Left lobe of liver (tissue), 2 donors: Measurements from ENCODE around the gene CECR2. TPM values are rescaled to one million over a fixed set of nuclear protein-coding genes. Genes with fewer than 3 reads are reported as not detected.
A peak's percentile ranks its signal among the peaks of the same experiment; 100 is the strongest.
"Not testable (repeated sequence)": the region's sequence is repeated elsewhere in the genome, so short reads cannot be mapped to it uniquely, and the experiment has no call there.

Experiments
- ATAC-seq: fragments of 200-7000 bp; cut with Tn5 transposase; one replicate; pipeline ENCODE4 v1.9.1; 2020; ENCODE audit warnings: mild to moderate bottlenecking, moderate library complexity
- DNase-seq: peaks from one replicate; pipeline ENCODE4 v3.0.0-alpha.2; 2020; ENCODE audit warnings: low spot score
- total RNA-seq: library from RNA; stranded (reverse); gene quantifications from one replicate; pipeline ENCODE4 v1.2.1, GENCODE V29; 2021
- donor health status: DM: no; HTN: no; CAD: no; lungs with moderate emphysema.
- donor health status: DM: no; HTN: yes; CAD: no.

The CECR2 gene
- total RNA-seq, 1 donor from 2014 or later = 12.0 TPM

- ATAC-seq = no peak
- no peak for DNase-seq
Observed at GRCh38 chr22:17400305-17400704, 31.0 kb downstream of the CECR2 start.

- no peak for ATAC-seq
- DNase-seq = no peak
Observed at GRCh38 chr22:17401728-17402127, 32.5 kb downstream of the CECR2 start.

DNA sequence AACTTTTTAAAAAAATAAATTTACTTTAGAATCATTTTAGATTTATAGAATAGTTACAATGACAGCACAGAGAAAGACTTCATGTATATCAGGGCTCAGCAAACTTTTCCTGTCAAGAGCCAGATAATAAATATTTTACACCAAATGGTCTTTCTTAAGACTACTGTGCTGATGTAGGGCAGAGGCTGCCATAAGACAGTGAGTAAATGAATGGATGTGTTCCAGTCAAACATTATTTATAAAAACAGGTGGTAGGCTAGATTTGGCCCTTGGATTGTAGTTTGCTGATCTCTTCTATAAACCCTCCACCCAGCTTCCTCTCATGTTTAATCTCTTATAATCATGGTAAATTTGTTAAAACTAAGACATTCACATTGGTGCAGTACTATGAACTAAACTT lies 33.0 kb downstream of the CECR2 start:
- no peak for DNase-seq
- ATAC-seq = no peak

GRCh38 chr22:17403906-17404305 lies 34.6 kb downstream of the CECR2 start:
- ATAC-seq (peak; percentile 42), DNase-seq (no peak)

GRCh38 chr22:17407643-17408042 lies 38.4 kb downstream of the CECR2 start:
- peak; percentile 90 for ATAC-seq
- DNase-seq = peak; percentile 59

DNA sequence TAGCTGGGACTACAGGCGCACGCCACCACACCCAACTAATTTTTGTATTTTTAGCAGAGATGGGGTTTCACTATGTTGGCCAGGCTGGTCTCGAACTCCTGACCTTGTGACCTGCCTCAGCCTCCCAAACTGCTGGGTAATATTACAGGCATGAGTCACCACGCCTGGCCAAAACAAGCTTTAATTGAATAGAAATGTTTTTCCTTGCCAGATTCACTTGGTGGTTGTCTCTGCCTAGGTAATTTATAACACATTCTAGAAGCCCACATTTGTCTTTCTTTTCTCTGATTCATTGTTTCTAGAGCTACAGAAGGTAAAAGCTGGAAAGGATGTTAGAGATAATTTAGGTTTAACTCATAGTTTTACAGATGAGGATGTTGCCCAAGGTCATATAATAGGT lies 41.3 kb downstream of the CECR2 start:
- ATAC-seq = no peak
- no peak for DNase-seq

- DNase-seq = no peak
- no peak for ATAC-seq
Observed at GRCh38 chr22:17411213-17411612, 42.0 kb downstream of the CECR2 start.

GRCh38 chr22:17412232-17412631 lies 43.0 kb downstream of the CECR2 start:
- DNase-seq (peak; percentile 53), ATAC-seq (peak; percentile 62)

GRCh38 chr22:17418890-17419324 lies 49.6 kb downstream of the CECR2 start:
- DNase-seq = no peak
- ATAC-seq = no peak

- ATAC-seq (no peak), DNase-seq (no peak)
Observed at GRCh38 chr22:17419348-17419747, 50.1 kb downstream of the CECR2 start.

GRCh38 chr22:17422736-17423343 lies 53.6 kb downstream of the CECR2 start:
- DNase-seq (no peak), ATAC-seq (no peak)

- DNase-seq = no peak
- no peak for ATAC-seq
Observed at GRCh38 chr22:17423616-17424015, 54.4 kb downstream of the CECR2 start.

- ATAC-seq, DNase-seq: not testable (repeated sequence)
Observed at GRCh38 chr22:17427528-17427927, 58.3 kb downstream of the CECR2 start.

DNA sequence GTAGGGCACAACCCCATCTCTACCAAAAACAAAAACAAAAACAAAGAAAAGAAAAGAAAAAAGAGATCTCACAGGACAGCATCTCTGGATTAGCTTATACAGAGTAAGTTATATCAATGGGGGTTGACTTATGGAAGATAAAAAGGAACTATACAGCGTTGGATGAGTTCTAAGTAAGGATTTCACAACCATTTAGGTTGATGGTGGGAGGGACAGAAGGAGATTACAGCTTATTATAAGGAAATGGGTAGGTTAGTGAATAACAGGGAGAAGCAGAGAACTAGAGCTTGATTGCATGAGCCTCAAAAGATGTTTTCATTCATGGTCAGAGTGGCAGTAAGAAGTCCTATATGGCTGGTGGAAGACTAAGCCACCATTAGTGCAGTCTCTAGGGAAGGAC lies 60.3 kb downstream of the CECR2 start:
- no peak for DNase-seq
- no peak for ATAC-seq

DNA sequence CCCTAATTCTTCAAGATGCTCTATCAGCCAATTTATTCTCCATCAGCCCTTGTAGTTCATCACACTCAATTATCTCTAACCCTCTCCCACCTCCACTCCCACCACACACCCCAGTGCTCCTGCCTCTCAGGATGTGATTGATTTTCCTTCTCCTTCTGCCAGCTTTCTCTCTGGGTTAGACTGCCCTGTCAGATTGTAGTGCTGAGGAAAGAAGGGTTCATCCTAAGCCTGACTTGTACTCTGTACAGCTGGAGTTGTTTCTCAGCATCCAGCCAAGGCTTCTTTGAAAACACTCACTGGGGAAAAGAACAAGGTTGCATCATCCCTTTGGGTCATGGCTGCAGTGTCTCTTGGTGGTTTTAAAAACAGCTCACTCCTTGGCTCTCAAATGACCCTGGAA lies 61.2 kb downstream of the CECR2 start:
- DNase-seq (no peak), ATAC-seq (peak; percentile 49)

- DNase-seq (no peak), ATAC-seq (no peak)
Observed at GRCh38 chr22:17431179-17431578, 61.9 kb downstream of the CECR2 start.

DNA sequence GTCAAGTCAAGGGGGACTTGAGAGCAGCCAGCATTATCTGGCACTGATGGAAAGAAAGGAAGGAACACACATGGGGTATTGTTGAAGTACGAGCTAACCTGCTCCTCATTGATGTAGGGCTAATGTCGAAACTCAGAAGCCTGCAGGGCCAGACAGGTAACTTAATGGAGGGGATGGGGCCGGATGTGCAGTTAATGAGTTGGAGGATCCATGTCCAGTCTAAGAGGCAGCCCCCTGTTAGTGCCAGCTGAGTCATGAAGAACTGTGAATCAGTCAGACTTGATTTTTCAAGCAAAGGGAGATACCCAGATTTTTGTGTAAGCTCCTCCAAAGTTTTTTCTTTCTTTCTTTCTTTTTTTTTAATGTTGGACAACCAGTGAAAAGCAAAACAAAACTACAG lies 65.6 kb downstream of the CECR2 start:
- DNase-seq = no peak
- ATAC-seq = no peak

- DNase-seq (no peak), ATAC-seq (no peak)
Observed at GRCh38 chr22:17435375-17435774, 66.1 kb downstream of the CECR2 start.

DNA sequence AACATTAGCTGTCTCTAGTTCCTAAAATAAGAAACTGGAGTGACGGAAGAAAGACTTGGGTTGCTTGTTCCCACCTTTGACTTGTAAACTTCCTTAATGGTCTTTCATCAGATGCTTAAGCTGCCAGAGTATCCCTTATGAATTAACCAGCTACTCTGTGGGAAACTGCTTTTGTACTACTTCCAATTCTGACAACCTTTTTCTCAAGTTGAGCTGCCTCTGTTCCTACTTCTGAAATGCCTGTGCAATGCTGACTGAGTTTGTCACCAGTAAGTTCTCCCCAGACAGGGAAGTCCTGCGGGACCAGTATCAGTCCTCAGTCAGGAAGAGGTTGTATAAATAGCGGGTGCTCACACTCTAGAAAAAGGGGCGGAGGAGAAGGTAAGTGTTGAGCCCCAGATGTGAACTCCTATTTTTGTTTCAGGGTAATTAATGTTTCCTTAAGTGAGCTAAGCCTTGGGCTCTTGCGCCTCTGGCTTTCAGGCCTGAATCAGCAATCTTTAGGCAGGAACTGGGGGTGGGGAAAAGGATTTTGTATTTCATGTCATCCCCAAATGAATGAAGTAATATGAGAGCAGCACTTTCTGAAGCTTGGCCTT lies 67.2 kb downstream of the CECR2 start:
- DNase-seq (no peak), ATAC-seq (no peak)

GRCh38 chr22:17436981-17437412 lies 67.7 kb downstream of the CECR2 start:
- DNase-seq (no peak), ATAC-seq (no peak)

DNA sequence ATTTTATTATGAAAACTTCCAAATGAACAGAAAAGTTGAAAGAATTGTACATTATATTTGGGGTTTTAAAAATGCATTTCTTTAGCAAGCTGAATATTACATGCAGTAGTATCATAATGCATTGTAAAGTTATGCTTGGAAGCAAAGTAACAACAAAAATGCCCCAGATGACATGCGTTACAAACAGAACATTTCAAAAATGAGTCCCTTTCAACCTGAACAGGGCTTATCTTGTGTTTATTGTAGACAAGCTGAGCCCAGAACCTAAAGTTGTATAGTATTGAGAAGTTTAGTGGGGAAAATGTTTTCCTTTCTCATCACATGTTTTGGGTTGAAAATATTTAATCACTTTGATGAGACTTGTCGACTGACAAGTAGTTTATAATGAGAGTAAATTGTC lies 68.8 kb downstream of the CECR2 start:
- DNase-seq (no peak), ATAC-seq (no peak)

DNA sequence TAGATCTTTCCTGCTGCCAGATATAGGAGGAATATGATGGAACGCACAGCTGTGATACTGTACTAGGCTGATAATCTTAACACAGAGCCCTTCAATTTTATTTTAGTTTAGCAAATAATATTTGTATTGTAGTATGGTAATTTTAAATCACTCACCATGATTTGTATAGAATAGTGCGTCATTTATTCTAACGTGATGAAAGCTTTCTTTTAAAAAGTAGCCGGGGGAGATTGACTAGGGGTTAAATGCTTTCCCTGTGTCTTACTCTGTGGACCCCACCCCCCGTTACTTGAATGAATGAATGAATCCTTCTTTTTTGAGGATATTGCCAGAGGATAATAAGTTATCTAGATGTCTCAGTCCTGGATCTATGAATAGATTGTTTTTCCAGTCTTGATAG lies 72.1 kb downstream of the CECR2 start:
- ATAC-seq = no peak
- DNase-seq = no peak
